B cell (primary cell): ENCODE results near the gene ARMCX1. TPM values are rescaled to one million over a fixed set of nuclear protein-coding genes. Genes with fewer than 3 reads are reported as not detected.

Experiments used
- ATAC-seq: fragments of 200-7000 bp; cut with Tn5 transposase; one replicate; pipeline ENCODE4 v1.10.0; 2021; ENCODE audit warnings: low read depth, mild to moderate bottlenecking, moderate number of reproducible peaks, moderate library complexity
- CTCF ChIA-PET: fragments of 350-600 bp; sonication (Branson Sonifier 250); formaldehyde crosslinking; loops from one replicate; lab custom pipeline; 2021; ENCODE audit warnings: antibody characterized with exemption, inconsistent platforms; lab: Charles Lee
- POLR2A ChIA-PET: fragments of 350-600 bp; sonication (Branson Sonifier 250); formaldehyde crosslinking; loops from one replicate; lab custom pipeline; 2021; ENCODE audit warnings: antibody characterized with exemption; lab: Charles Lee
- DNase-seq: peaks from one replicate; pipeline ENCODE4 v3.0.0; 2013
- H2AFZ ChIP-seq: 2 replicates; pipeline ENCODE4 v1.6.1; 2012; ENCODE audit warnings: mild to moderate bottlenecking, low read depth, low read length; ENCODE audit not compliant: insufficient read depth, poor library complexity, severe bottlenecking
- H3K27ac ChIP-seq, 2 donors: 1 replicate in 1 of 2; 2 replicates in 1 of 2; pipeline ENCODE4 v1.5.1; 2012 to 2013; ENCODE audit warnings: low read length in 2 of 2, mild to moderate bottlenecking in 2 of 2, moderate library complexity in 1 of 2
- H3K27me3 ChIP-seq, 4 experiments: fragments of 200-600 bp in 1 of 4; sonication (generic) in 1 of 4; replicated peaks in 1 of 4; 1 replicate in 2 of 4; 2 replicates in 2 of 4; pipeline versions ENCODE4 v1.6.1 to v1.7.0; 2013 to 2016; ENCODE audit warnings: low read length in 3 of 4, mild to moderate bottlenecking in 2 of 4, mixed read lengths in 1 of 4, moderate library complexity in 1 of 4; ENCODE audit not compliant: insufficient read depth in 4 of 4, control insufficient read depth in 3 of 4; ENCODE audit errors: control extremely low read depth in 1 of 4
- H3K36me3 ChIP-seq, 2 experiments: replicated peaks in 1 of 2; 1 replicate in 1 of 2; 2 replicates in 1 of 2; pipeline versions ENCODE4 v1.6.1 to v1.7.1; 2013; ENCODE audit warnings: low read length in 1 of 2; ENCODE audit not compliant: insufficient read depth in 2 of 2, control insufficient read depth in 1 of 2; ENCODE audit errors: control extremely low read depth in 1 of 2, extremely low read depth in 1 of 2
- H3K4me1 ChIP-seq, 2 donors: fragments of 200-600 bp in 1 of 2; sonication (generic) in 1 of 2; 1 replicate in 1 of 2; 2 replicates in 1 of 2; pipeline versions ENCODE4 v1.5.1 to v1.6.1; 2013 to 2017; ENCODE audit warnings: low read length in 2 of 2; ENCODE audit not compliant: control insufficient read depth in 2 of 2, insufficient read depth in 2 of 2
- H3K4me2 ChIP-seq: replicated peaks from 2 replicates; pipeline ENCODE3; 2012; ENCODE audit warnings: mild to moderate bottlenecking, low read depth, low read length; ENCODE audit not compliant: poor library complexity, severe bottlenecking
- H3K4me3 ChIP-seq, 5 experiments: fragments of 200-600 bp in 1 of 5; sonication (generic) in 1 of 5; 1 replicate in 3 of 5; 2 replicates in 2 of 5; pipeline versions ENCODE4 v1.5.1 to v1.7.0; 2011 to 2016; ENCODE audit warnings: low read length in 4 of 5, mild to moderate bottlenecking in 4 of 5, low read depth in 2 of 5, control low read depth in 1 of 5, moderate library complexity in 1 of 5; ENCODE audit not compliant: insufficient read depth in 1 of 5; ENCODE audit errors: control extremely low read depth in 1 of 5, extremely low read depth in 1 of 5
- H3K79me2 ChIP-seq: fragments of 200-600 bp; sonication (generic); one replicate; pipeline ENCODE4 v1.6.0; 2016; ENCODE audit warnings: low read length; ENCODE audit not compliant: control insufficient read depth, insufficient read depth
- H3K9ac ChIP-seq: fragments of 200-600 bp; sonication (generic); 2 replicates; pipeline ENCODE4 v1.6.1; 2017; ENCODE audit warnings: mild to moderate bottlenecking, low read length, moderate library complexity
- H3K9me3 ChIP-seq, 3 donors: one replicate each; pipeline versions ENCODE4 v1.6.1 to v1.7.1; 2013; ENCODE audit warnings: low read length in 2 of 3; ENCODE audit not compliant: control insufficient read depth in 2 of 3, insufficient read depth in 1 of 3; ENCODE audit errors: control extremely low read depth in 1 of 3
- H4K20me1 ChIP-seq: 2 replicates; pipeline ENCODE4 v1.6.0; 2012; ENCODE audit warnings: mild to moderate bottlenecking, low read length; ENCODE audit not compliant: insufficient read depth, control insufficient read depth, poor library complexity, severe bottlenecking
- H3K27ac Mint-ChIP-seq: one replicate; pipeline ENCODE4 v1.8.0; 2021; ENCODE audit warnings: mixed read lengths
- H3K27me3 Mint-ChIP-seq: one replicate; pipeline ENCODE4 v1.8.0; 2021; ENCODE audit warnings: mixed read lengths
- H3K4me1 Mint-ChIP-seq: one replicate; pipeline ENCODE4 v1.8.0; 2021; ENCODE audit warnings: mixed read lengths
- H3K4me3 Mint-ChIP-seq: one replicate; pipeline ENCODE4 v1.8.0; 2021; ENCODE audit warnings: mixed read lengths
- H3K9me3 Mint-ChIP-seq: one replicate; pipeline ENCODE4 v1.8.0; 2022; ENCODE audit warnings: mixed read lengths; ENCODE audit not compliant: insufficient read depth
- CTCF ChIP-seq: fragments of 200-600 bp; IDR thresholded peaks from one replicate; pipeline ENCODE4 v1.8.0; 2022; ENCODE audit warnings: antibody characterized with exemption, mild to moderate bottlenecking
- EZH2 ChIP-seq: IDR thresholded peaks from 2 replicates; pipeline ENCODE4 v1.6.1; 2012; ENCODE audit warnings: borderline replicate concordance, low read depth, mild to moderate bottlenecking, moderate library complexity, low read length; ENCODE audit not compliant: insufficient read depth, poor library complexity, severe bottlenecking
- WGBS: methylation state at CpG from one replicate; pipeline ENCODE4 v1.1.5; 2013; ENCODE audit warnings: missing lambda C conversion rate; ENCODE audit not compliant: insufficient coverage; 5-methylcytosine and 5-hydroxymethylcytosine counted together
- intact Hi-C: fragments of 100-400 bp; cut with micrococcal nuclease; formaldehyde crosslinking; loops from one replicate; pipeline ENCODE4 v1.10.0; 2022
- polyA plus RNA-seq: library from polyadenylated mRNA; depleted of rRNA; stranded (reverse); fragments of >200 nt; gene quantifications from 2 replicates; pipeline ENCODE4 v1.2.3, GENCODE V29; 2012
- total RNA-seq, 2 donors: library from RNA; stranded (reverse); fragments of 120-200 nt in 1 of 2; gene quantifications; 1 replicate in 1 of 2; 2 replicates in 1 of 2; pipeline versions ENCODE4 v1.2.3 to v1.2.4, GENCODE V29; 2013 to 2022

ARMCX1 gene
- total and polyA plus RNA-seq, 2 donors (not counting 1 experiment from before 2014, with no cell fraction given): 0.17 to 0.27 TPM

- H4K20me1 ChIP-seq: no peaks in the 10 kb centered on the region
- DNase-seq (no peak), ATAC-seq (no peak)
- no peak overlapping the region for H3K9ac ChIP-seq
- no peaks in the 10 kb centered on the region for H3K4me1 Mint-ChIP-seq
- H3K36me3 ChIP-seq: no peaks in the 10 kb centered on the region
- no peaks in the 10 kb centered on the region for H3K27me3 Mint-ChIP-seq
- intact Hi-C loops: no loop called here
- H3K9me3 Mint-ChIP-seq: no peaks in the 10 kb centered on the region
- no peak overlapping the region for H2AFZ ChIP-seq
- H3K27me3 ChIP-seq: no peaks in the 10 kb centered on the region
- H3K4me1 ChIP-seq: no peaks in the 10 kb centered on the region
- H3K4me3 Mint-ChIP-seq: no peak overlapping the region
- no peaks in the 10 kb centered on the region for H3K79me2 ChIP-seq
- H3K4me3 ChIP-seq: no peak overlapping the region
- ChIA-PET CTCF (no interaction called here), POLR2A (no interaction called here)
- no peak overlapping the region for H3K4me2 ChIP-seq
- no peak overlapping the region for H3K27ac ChIP-seq
- no CpG with 5 or more reads among the region's 2 CpGs for WGBS
- TF ChIP-seq EZH2 (no peak), CTCF (no peak)
- H3K27ac Mint-ChIP-seq: no peak overlapping the region
- H3K9me3 ChIP-seq: no peaks in the 10 kb centered on the region
Observed at GRCh38 chrX:101530944-101531343, 19.4 kb upstream of the ARMCX1 start.

GRCh38 chrX:101539116-101539515 lies 11.2 kb upstream of the ARMCX1 start:
- H2AFZ ChIP-seq: no peak overlapping the region
- H3K4me1 ChIP-seq: no peaks in the 10 kb centered on the region
- POLR2A ChIA-PET: no interaction called here
- TF ChIP-seq CTCF: no peak
- TF ChIP-seq EZH2: no peak
- Mint-ChIP-seq H3K4me3 (no peak overlapping the region), H3K9me3 (no peaks in the 10 kb centered on the region), H3K27ac (no peak overlapping the region), H3K27me3 (no peaks in the 10 kb centered on the region), H3K4me1 (no peaks in the 10 kb centered on the region)
- H3K27me3 ChIP-seq: no peaks in the 10 kb centered on the region
- H3K36me3 ChIP-seq: no peaks in the 10 kb centered on the region
- H3K9ac ChIP-seq: no peak overlapping the region
- no peak overlapping the region for H3K4me2 ChIP-seq
- no peaks in the 10 kb centered on the region for H4K20me1 ChIP-seq
- no peak for DNase-seq
- H3K79me2 ChIP-seq: no peaks in the 10 kb centered on the region
- no peak overlapping the region for H3K27ac ChIP-seq
- H3K9me3 ChIP-seq: no peaks in the 10 kb centered on the region
- intact Hi-C loops: no loop called here
- H3K4me3 ChIP-seq: no peak overlapping the region
- CTCF ChIA-PET: no interaction called here
- no peak for ATAC-seq
- 94% methylated on average over 3 of the region's 25 CpGs for WGBS
